HEK293 (cell line): ENCODE data around the gene MLLT1.

Experiments used
- CTCF ChIA-PET: fragments of 350-600 bp; formaldehyde crosslinking; extraction: SDS; loops from one replicate; lab custom pipeline; 2021; ENCODE audit warnings: antibody characterized with exemption; lab: Yijun Ruan, JAX
- POLR2A ChIA-PET: fragments of 300-600 bp; formaldehyde crosslinking; extraction: SDS; loops from one replicate; lab custom pipeline; 2020; ENCODE audit warnings: antibody characterized with exemption, inconsistent platforms; lab: Yijun Ruan, JAX
- H3K27ac ChIP-seq: fragments of 200-500 bp; sonication (Bioruptor generic); 2 replicates; pipeline ENCODE4 v1.5.1; 2014; ENCODE audit warnings: low read depth, low read length, control low read depth, inconsistent platforms; ENCODE audit errors: extremely low read depth
- H3K36me3 ChIP-seq, 2 experiments: fragments of 200-500 bp in 1 of 2; sonication (Bioruptor generic) in 1 of 2; 1 replicate in 1 of 2; 2 replicates in 1 of 2; pipeline ENCODE4 v1.5.1; 2014 to 2017; ENCODE audit warnings: inconsistent platforms in 2 of 2, low read length in 2 of 2; ENCODE audit not compliant: control insufficient read depth in 2 of 2, insufficient read depth in 1 of 2
- H3K4me1 ChIP-seq: fragments of 200-500 bp; sonication (Bioruptor generic); 2 replicates; pipeline ENCODE4 v1.5.1; 2014; ENCODE audit warnings: mild to moderate bottlenecking, low read length, inconsistent platforms; ENCODE audit not compliant: control insufficient read depth, insufficient read depth
- H3K4me3 ChIP-seq: 2 replicates; pipeline ENCODE4 v1.5.1; 2011; ENCODE audit warnings: low read depth, mild to moderate bottlenecking, control low read depth, low read length, moderate library complexity
- H3K9me3 ChIP-seq: fragments of 200-500 bp; sonication (Bioruptor generic); 2 replicates; pipeline ENCODE4 v1.5.1; 2014; ENCODE audit warnings: low read depth, low read length, inconsistent platforms; ENCODE audit not compliant: control insufficient read depth, insufficient read depth
- GFI1B ChIP-seq: fragments of 450-650 bp; formaldehyde crosslinking; IDR thresholded peaks from 2 replicates; pipeline ENCODE4 v1.5.1; 2016; ENCODE audit warnings: missing biosample characterization, missing genetic modification characterization
- KLF10 ChIP-seq: fragments of 450-650 bp; IDR thresholded peaks from 2 replicates; pipeline ENCODE4 v1.5.1; 2018; ENCODE audit warnings: missing biosample characterization, mild to moderate bottlenecking, missing genetic modification characterization
- KLF8 ChIP-seq: fragments of 450-650 bp; formaldehyde crosslinking; IDR thresholded peaks from 2 replicates; pipeline ENCODE4 v1.5.1; 2016; ENCODE audit warnings: missing biosample characterization, missing genetic modification characterization
- RBAK ChIP-seq: fragments of 450-650 bp; formaldehyde crosslinking; IDR thresholded peaks from 2 replicates; pipeline ENCODE4 v1.5.1; 2016; ENCODE audit warnings: missing biosample characterization, missing genetic modification characterization
- SCRT1 ChIP-seq: fragments of 450-650 bp; formaldehyde crosslinking; IDR thresholded peaks from 2 replicates; pipeline ENCODE4 v1.5.1; 2016; ENCODE audit warnings: missing biosample characterization, missing genetic modification characterization, borderline replicate concordance
- SETDB1 ChIP-seq: IDR thresholded peaks from one replicate; pipeline ENCODE4 v1.6.1; 2017; ENCODE audit warnings: mild to moderate bottlenecking, low read length, moderate library complexity, mixed read lengths; ENCODE audit not compliant: insufficient read length
- YY2 ChIP-seq: fragments of 450-650 bp; formaldehyde crosslinking; IDR thresholded peaks from 2 replicates; pipeline ENCODE4 v1.5.1; 2016; ENCODE audit warnings: missing biosample characterization, missing genetic modification characterization
- ZBTB17 ChIP-seq: fragments of 450-650 bp; formaldehyde crosslinking; IDR thresholded peaks from 2 replicates; pipeline ENCODE4 v1.5.1; 2016; ENCODE audit warnings: missing biosample characterization, missing genetic modification characterization
- ZFHX2 ChIP-seq: fragments of 450-650 bp; formaldehyde crosslinking; conservative IDR thresholded peaks from 2 replicates; pipeline ENCODE4 v1.5.1; 2016; ENCODE audit warnings: missing biosample characterization, missing genetic modification characterization
- ZFP37 ChIP-seq: fragments of 450-650 bp; formaldehyde crosslinking; IDR thresholded peaks from 2 replicates; pipeline ENCODE4 v1.5.1; 2016; ENCODE audit warnings: missing biosample characterization, missing genetic modification characterization
- ZFP41 ChIP-seq: fragments of 450-650 bp; formaldehyde crosslinking; IDR thresholded peaks from 2 replicates; pipeline ENCODE4 v1.5.1; 2016; ENCODE audit warnings: missing biosample characterization, missing genetic modification characterization, borderline replicate concordance
- ZNF133 ChIP-seq: fragments of 450-650 bp; formaldehyde crosslinking; IDR thresholded peaks from 2 replicates; pipeline ENCODE4 v1.5.1; 2016; ENCODE audit warnings: missing biosample characterization, missing genetic modification characterization
- ZNF138 ChIP-seq: fragments of 450-650 bp; formaldehyde crosslinking; IDR thresholded peaks from 2 replicates; pipeline ENCODE4 v1.5.1; 2016; ENCODE audit warnings: missing biosample characterization, missing genetic modification characterization, borderline replicate concordance
- ZNF157 ChIP-seq: fragments of 450-650 bp; formaldehyde crosslinking; IDR thresholded peaks from 2 replicates; pipeline ENCODE4 v1.5.1; 2016; ENCODE audit warnings: missing biosample characterization, missing genetic modification characterization
- ZNF174 ChIP-seq: fragments of 450-650 bp; formaldehyde crosslinking; IDR thresholded peaks from 2 replicates; pipeline ENCODE4 v1.5.0; 2017; ENCODE audit warnings: missing biosample characterization, mild to moderate bottlenecking, missing genetic modification characterization
- ZNF223 ChIP-seq: fragments of 450-650 bp; formaldehyde crosslinking; IDR thresholded peaks from 2 replicates; pipeline ENCODE4 v1.5.1; 2016; ENCODE audit warnings: missing biosample characterization, missing genetic modification characterization
- ZNF311 ChIP-seq: fragments of 450-650 bp; formaldehyde crosslinking; IDR thresholded peaks from 2 replicates; pipeline ENCODE4 v1.5.1; 2017; ENCODE audit warnings: missing biosample characterization, missing genetic modification characterization, borderline replicate concordance
- ZNF354C ChIP-seq: fragments of 450-650 bp; formaldehyde crosslinking; IDR thresholded peaks from 2 replicates; pipeline ENCODE4 v1.5.1; 2016; ENCODE audit warnings: missing biosample characterization, missing genetic modification characterization, low read depth, borderline replicate concordance
- ZNF366 ChIP-seq: fragments of 450-650 bp; formaldehyde crosslinking; conservative IDR thresholded peaks from 2 replicates; pipeline ENCODE4 v1.5.1; 2016; ENCODE audit warnings: missing biosample characterization, missing genetic modification characterization
- ZNF501 ChIP-seq: fragments of 450-650 bp; formaldehyde crosslinking; IDR thresholded peaks from 2 replicates; pipeline ENCODE4 v1.5.1; 2016; ENCODE audit warnings: missing biosample characterization, missing genetic modification characterization
- ZNF513 ChIP-seq: fragments of 450-650 bp; IDR thresholded peaks from 2 replicates; pipeline ENCODE4 v1.5.1; 2018; ENCODE audit warnings: missing biosample characterization, missing genetic modification characterization
- ZNF529 ChIP-seq: fragments of 450-650 bp; formaldehyde crosslinking; IDR thresholded peaks from 2 replicates; pipeline ENCODE4 v1.5.1; 2017; ENCODE audit warnings: missing genetic modification characterization, missing biosample characterization; ENCODE audit not compliant: insufficient replicate concordance
- ZNF544 ChIP-seq: fragments of 450-650 bp; formaldehyde crosslinking; IDR thresholded peaks from 2 replicates; pipeline ENCODE4 v1.5.0; 2017; ENCODE audit warnings: missing biosample characterization, missing genetic modification characterization
- ZNF621 ChIP-seq: fragments of 450-650 bp; formaldehyde crosslinking; IDR thresholded peaks from 2 replicates; pipeline ENCODE4 v1.5.1; 2017; ENCODE audit warnings: missing biosample characterization, missing genetic modification characterization
- ZNF624 ChIP-seq: fragments of 450-650 bp; formaldehyde crosslinking; IDR thresholded peaks from 2 replicates; pipeline ENCODE4 v1.5.1; 2017; ENCODE audit warnings: missing biosample characterization, missing genetic modification characterization
- ZNF664 ChIP-seq: fragments of 450-650 bp; formaldehyde crosslinking; IDR thresholded peaks from 2 replicates; pipeline ENCODE4 v1.5.1; 2016; ENCODE audit warnings: missing biosample characterization, missing genetic modification characterization
- ZNF768 ChIP-seq: fragments of 450-650 bp; formaldehyde crosslinking; IDR thresholded peaks from 2 replicates; pipeline ENCODE4 v1.5.1; 2018; ENCODE audit warnings: missing biosample characterization, mild to moderate bottlenecking, missing genetic modification characterization
- ZNF776 ChIP-seq: fragments of 450-650 bp; formaldehyde crosslinking; IDR thresholded peaks from 2 replicates; pipeline ENCODE4 v1.5.0; 2017; ENCODE audit warnings: missing biosample characterization, missing genetic modification characterization, borderline replicate concordance
- ZNF792 ChIP-seq: fragments of 450-650 bp; formaldehyde crosslinking; IDR thresholded peaks from 2 replicates; pipeline ENCODE4 v1.5.1; 2016; ENCODE audit warnings: missing biosample characterization, missing genetic modification characterization
- ZSCAN23 ChIP-seq: fragments of 450-650 bp; formaldehyde crosslinking; IDR thresholded peaks from 2 replicates; pipeline ENCODE4 v1.5.1; 2016; ENCODE audit warnings: missing biosample characterization, missing genetic modification characterization
- ZSCAN30 ChIP-seq: fragments of 450-650 bp; IDR thresholded peaks from 2 replicates; pipeline ENCODE4 v1.5.1; 2018; ENCODE audit warnings: missing biosample characterization, mild to moderate bottlenecking, missing genetic modification characterization, moderate library complexity
- ZSCAN5A ChIP-seq: fragments of 450-650 bp; formaldehyde crosslinking; IDR thresholded peaks from 2 replicates; pipeline ENCODE4 v1.5.1; 2016; ENCODE audit warnings: missing biosample characterization, missing genetic modification characterization
- ZXDB ChIP-seq: fragments of 450-650 bp; formaldehyde crosslinking; IDR thresholded peaks from 2 replicates; pipeline ENCODE4 v1.5.1; 2016; ENCODE audit warnings: missing biosample characterization, missing genetic modification characterization
- TF ChIP-seq, protein P1 (sequence below): fragments of 450-650 bp; formaldehyde crosslinking; IDR thresholded peaks from 2 replicates; pipeline ENCODE4 v1.5.1; 2017; ENCODE audit warnings: missing biosample characterization, missing genetic modification characterization

MLLT1 gene, protein sequence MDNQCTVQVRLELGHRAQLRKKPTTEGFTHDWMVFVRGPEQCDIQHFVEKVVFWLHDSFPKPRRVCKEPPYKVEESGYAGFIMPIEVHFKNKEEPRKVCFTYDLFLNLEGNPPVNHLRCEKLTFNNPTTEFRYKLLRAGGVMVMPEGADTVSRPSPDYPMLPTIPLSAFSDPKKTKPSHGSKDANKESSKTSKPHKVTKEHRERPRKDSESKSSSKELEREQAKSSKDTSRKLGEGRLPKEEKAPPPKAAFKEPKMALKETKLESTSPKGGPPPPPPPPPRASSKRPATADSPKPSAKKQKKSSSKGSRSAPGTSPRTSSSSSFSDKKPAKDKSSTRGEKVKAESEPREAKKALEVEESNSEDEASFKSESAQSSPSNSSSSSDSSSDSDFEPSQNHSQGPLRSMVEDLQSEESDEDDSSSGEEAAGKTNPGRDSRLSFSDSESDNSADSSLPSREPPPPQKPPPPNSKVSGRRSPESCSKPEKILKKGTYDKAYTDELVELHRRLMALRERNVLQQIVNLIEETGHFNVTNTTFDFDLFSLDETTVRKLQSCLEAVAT

DNA sequence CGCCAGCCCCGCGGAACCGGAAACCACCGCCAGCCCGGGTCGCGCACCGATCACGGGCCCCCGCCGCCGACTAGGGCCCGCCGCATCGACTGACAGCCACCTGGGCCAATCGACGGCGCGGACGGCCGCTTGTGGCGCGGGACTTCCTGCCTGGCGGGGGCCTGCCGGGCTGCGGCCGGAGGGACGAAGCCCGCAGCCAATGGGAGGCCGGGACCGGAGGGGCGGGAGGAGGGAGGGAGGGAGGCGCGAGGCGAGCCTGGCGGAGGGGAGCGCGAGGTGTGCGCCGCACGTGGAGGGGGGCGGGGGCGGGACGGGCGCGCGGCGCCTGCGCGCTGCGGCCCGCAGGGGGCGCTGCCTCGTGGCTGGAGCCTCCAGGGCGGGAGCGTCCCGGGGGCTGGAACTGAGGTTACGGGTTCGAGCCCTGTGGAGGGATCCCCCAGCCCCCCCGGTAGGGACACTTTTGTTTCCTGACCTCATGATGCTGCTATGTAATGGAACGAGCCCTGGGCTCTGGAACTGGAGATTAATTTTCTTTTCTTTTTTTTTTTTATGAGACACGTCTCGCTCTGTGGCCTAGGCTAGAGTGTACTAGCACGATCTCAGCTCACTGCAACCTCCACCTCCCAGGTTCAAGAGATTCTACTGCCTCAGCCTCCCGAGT lies at the start of gene MLLT1:
MLLT1 (minus strand) TSS at position 45 of the 661 bp plus-strand sequence. CDS start 191 bp downstream, outside the sequence.
- H3K9me3 ChIP-seq = no peaks in the 10 kb centered on the region
- H3K27ac ChIP-seq = peak within 1 kb of the TSS; percentile 74; the same call in 1 of the 2 replicates
- ChIA-PET CTCF (no interaction called here), POLR2A (no interaction called here)
- peaks cover 0 to 12% of the 10 kb centered on the region in 2 experiments; a peak in 1 of 3 replicates for H3K36me3 ChIP-seq
- H3K4me3 ChIP-seq = peak within 1 kb of the TSS; percentile 72
- peaks cover 7% of the 10 kb centered on the region; the same call in 1 of the 2 replicates for H3K4me1 ChIP-seq
- TF ChIP-seq ZFP37 (tag by site-specific recombination) = no peak
- no peak for TF ChIP-seq ZNF513 (tag by site-specific recombination)
- no peak for TF ChIP-seq ZNF624 (tag by site-specific recombination)
- TF ChIP-seq ZFHX2 (tag by site-specific recombination) = peak; percentile 37; the same call in 1 of the 2 replicates
- no peak for TF ChIP-seq SCRT1 (tag by site-specific recombination)
- no peak for TF ChIP-seq YY2
- peak; percentile 35; the same call in 1 of the 2 replicates for TF ChIP-seq ZNF366 (tag by site-specific recombination)
- no peak for TF ChIP-seq ZNF664 (tag by site-specific recombination)
- peak; percentile 71; the same call in 1 of the 2 replicates for TF ChIP-seq ZXDB (tag by site-specific recombination)
- TF ChIP-seq ZNF544 = no peak
- TF ChIP-seq ZNF776 (tag by site-specific recombination) = no peak
- no peak for TF ChIP-seq SETDB1
- TF ChIP-seq ZNF792 (tag by site-specific recombination) = no peak
- TF ChIP-seq ZNF174 = no peak
- TF ChIP-seq ZNF529 (tag by site-specific recombination) = peak; percentile 28
- 0 out of 2 replicates have a peak, but pooled peaks have one; percentile 18 for TF ChIP-seq ZBTB17 (tag by site-specific recombination)
- 0 out of 2 replicates have a peak, but pooled peaks have one; percentile 52 for TF ChIP-seq ZSCAN23 (tag by site-specific recombination)
- TF ChIP-seq, protein P1, sequence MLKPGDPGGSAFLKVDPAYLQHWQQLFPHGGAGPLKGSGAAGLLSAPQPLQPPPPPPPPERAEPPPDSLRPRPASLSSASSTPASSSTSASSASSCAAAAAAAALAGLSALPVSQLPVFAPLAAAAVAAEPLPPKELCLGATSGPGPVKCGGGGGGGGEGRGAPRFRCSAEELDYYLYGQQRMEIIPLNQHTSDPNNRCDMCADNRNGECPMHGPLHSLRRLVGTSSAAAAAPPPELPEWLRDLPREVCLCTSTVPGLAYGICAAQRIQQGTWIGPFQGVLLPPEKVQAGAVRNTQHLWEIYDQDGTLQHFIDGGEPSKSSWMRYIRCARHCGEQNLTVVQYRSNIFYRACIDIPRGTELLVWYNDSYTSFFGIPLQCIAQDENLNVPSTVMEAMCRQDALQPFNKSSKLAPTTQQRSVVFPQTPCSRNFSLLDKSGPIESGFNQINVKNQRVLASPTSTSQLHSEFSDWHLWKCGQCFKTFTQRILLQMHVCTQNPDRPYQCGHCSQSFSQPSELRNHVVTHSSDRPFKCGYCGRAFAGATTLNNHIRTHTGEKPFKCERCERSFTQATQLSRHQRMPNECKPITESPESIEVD = no peak
- TF ChIP-seq ZNF621 (tag by site-specific recombination) = no peak
- TF ChIP-seq ZFP41 (tag by site-specific recombination) = no peak
- TF ChIP-seq ZNF501 (tag by site-specific recombination) = no peak
- no peak for TF ChIP-seq ZNF138 (tag by site-specific recombination)
- 0 out of 2 replicates have a peak, but pooled peaks have one; percentile 21 for TF ChIP-seq ZSCAN30 (tag by site-specific recombination)
- TF ChIP-seq ZNF354C (tag by site-specific recombination) = no peak
- TF ChIP-seq GFI1B (tag by site-specific recombination) = no peak
- TF ChIP-seq ZNF768 (tag by site-specific recombination) = no peak
- TF ChIP-seq KLF10 (tag by site-specific recombination) = peak; percentile 100
- TF ChIP-seq ZSCAN5A (tag by site-specific recombination) = no peak
- TF ChIP-seq ZNF133 (tag by site-specific recombination) = no peak
- no peak for TF ChIP-seq ZNF223 (tag by site-specific recombination)
- TF ChIP-seq ZNF157 (tag by site-specific recombination) = no peak
- TF ChIP-seq RBAK (tag by site-specific recombination) = no peak
- TF ChIP-seq ZNF311 (tag by site-specific recombination) = no peak
- TF ChIP-seq KLF8 (tag by site-specific recombination) = peak; percentile 75
